Tibial artery (tissue), 4 donors: ENCODE results near the gene JMJD1C.

Experiments used
- DNase-seq, 2 donors: peaks; one replicate each; pipeline ENCODE4 v3.0.0-alpha.2; 2019
- H3K27ac ChIP-seq, 2 donors: fragments of 200-600 bp; sonication (generic) in 1 of 2; 1 replicate in 1 of 2; 2 replicates in 1 of 2; pipeline ENCODE4 v1.5.1; 2018 to 2019; ENCODE audit warnings: mild to moderate bottlenecking in 1 of 2
- H3K27me3 ChIP-seq, 2 donors: fragments of 200-600 bp; sonication (generic) in 1 of 2; one replicate each; pipeline versions ENCODE4 v1.5.1 to v1.6.0; 2016 to 2019
- H3K36me3 ChIP-seq, 3 donors: fragments of 200-600 bp; sonication (generic) in 2 of 3; one replicate each; pipeline ENCODE4 v1.5.1; 2016 to 2019; ENCODE audit warnings: mild to moderate bottlenecking in 2 of 3
- H3K4me1 ChIP-seq, 4 donors: fragments of 200-600 bp; sonication (generic) in 2 of 4; 1 replicate in 3 of 4; 2 replicates in 1 of 4; pipeline ENCODE4 v1.5.1; 2016 to 2019
- H3K4me3 ChIP-seq, 2 donors: fragments of 200-600 bp; sonication (generic) in 1 of 2; 1 replicate in 1 of 2; 2 replicates in 1 of 2; pipeline ENCODE4 v1.5.1; 2018 to 2019; ENCODE audit warnings: mild to moderate bottlenecking in 2 of 2
- H3K9me3 ChIP-seq, 3 donors: fragments of 200-600 bp; sonication (generic) in 1 of 3; one replicate each; pipeline ENCODE4 v1.5.1; 2016 to 2019
- intact Hi-C: fragments of 100-400 bp; cut with DNase I; formaldehyde crosslinking; loops from one replicate; pipeline ENCODE4 v1.15.0; 2023; ENCODE audit warnings: low total_unique reads
- TF ChIP-seq, protein P1 (sequence below), 2 experiments: fragments of 200-600 bp in 1 of 2; fragments of 450-650 bp in 1 of 2; IDR thresholded peaks; one replicate each; pipeline ENCODE4 v1.5.1; 2017 to 2019; ENCODE audit warnings: antibody characterized with exemption in 2 of 2, mild to moderate bottlenecking in 1 of 2, moderate library complexity in 1 of 2

Gene JMJD1C

DNA sequence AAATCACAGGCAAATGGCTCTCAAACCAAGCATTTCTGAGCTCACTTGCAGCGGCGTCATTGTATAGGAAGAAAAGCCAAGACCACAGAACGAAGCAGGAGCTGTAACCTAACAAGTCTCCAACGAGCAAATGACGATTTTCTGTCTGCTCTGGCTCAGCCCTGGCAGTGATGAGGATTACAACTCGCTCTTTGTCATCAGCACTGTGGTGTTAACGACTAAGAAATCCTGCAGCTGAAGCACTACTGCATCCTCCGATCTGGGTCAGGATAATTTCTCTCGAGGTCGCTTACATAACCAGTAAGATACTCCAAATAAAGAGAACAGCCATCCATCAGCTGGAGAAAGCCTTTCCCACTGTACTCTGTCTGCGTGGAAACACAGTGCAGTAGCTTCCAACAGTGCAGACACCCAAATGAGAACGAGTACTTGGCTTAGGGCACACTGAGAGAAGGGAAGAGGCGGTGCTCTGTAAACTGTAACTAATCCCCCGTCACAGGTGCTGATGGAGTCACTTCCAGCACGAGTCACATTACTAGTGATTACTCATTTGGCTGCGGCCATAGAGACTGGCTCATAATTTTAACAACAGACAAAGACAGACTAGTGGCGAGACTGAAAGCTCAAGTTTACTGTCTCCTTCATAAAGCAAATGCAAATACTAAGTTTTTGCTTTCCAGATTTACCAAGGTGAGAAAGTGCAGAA is 196.8 kb downstream of the JMJD1C start:
- intact Hi-C loops = loop anchor here (5.0 kb wide), 1 partner anchor 253 kb away; the partner anchor contains the start of gene REEP3

DNA sequence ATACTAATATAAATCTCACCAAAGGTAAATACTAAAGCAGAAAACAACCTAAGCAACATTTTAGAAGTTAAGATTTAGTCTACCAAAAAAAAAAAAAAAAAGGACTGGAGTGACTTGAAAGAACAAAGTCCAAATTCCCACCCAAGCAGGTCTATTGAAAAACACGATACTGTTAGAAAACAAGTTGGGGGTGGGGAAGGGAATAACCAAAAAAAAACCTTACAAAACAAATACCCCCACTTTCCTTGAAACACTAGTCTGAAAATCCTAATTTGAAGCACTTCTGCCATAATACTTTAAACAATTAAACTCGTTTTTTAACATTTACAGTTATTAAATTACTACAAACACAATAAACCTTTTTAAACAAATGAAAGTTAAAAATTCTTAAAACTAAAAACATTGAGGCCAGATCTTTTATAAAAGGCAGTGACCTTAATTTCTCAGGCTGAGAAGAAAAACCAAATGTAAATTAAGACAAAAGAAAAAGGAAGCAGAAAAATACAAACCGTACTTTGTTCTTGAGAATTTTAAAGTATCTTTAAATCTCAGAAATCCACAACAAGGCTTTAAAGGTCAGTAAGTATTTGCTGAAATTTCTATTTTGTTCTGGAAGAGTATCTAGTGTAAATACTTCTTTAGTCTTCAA is 197.5 kb downstream of the JMJD1C start:
- intact Hi-C loops = loop anchor here (5.0 kb wide), 1 partner anchor 254 kb away; the partner anchor contains the start of gene REEP3
- TF ChIP-seq, protein P1, sequence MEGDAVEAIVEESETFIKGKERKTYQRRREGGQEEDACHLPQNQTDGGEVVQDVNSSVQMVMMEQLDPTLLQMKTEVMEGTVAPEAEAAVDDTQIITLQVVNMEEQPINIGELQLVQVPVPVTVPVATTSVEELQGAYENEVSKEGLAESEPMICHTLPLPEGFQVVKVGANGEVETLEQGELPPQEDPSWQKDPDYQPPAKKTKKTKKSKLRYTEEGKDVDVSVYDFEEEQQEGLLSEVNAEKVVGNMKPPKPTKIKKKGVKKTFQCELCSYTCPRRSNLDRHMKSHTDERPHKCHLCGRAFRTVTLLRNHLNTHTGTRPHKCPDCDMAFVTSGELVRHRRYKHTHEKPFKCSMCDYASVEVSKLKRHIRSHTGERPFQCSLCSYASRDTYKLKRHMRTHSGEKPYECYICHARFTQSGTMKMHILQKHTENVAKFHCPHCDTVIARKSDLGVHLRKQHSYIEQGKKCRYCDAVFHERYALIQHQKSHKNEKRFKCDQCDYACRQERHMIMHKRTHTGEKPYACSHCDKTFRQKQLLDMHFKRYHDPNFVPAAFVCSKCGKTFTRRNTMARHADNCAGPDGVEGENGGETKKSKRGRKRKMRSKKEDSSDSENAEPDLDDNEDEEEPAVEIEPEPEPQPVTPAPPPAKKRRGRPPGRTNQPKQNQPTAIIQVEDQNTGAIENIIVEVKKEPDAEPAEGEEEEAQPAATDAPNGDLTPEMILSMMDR (IDR thresholded peaks at IDR 0.05) = no peak
- Histone ChIP-seq H3K9me3 (no peaks in the 10 kb centered on the region), H3K27me3 (no peaks in the 10 kb centered on the region), H3K4me3 (peak overlapping the region; percentile 59 to 62), H3K27ac (peak overlapping the region; percentile 81 to 86), H3K4me1 (peaks cover 0 to 27% (median 8%) of the 10 kb centered on the region in 4 donors), H3K36me3 (no peaks in the 10 kb centered on the region)
- DNase-seq = no peak

More for the DNA sequence above, 196.8 kb downstream of the JMJD1C start:
- Histone ChIP-seq H3K36me3 (no peaks in the 10 kb centered on the region), H3K4me1 (peaks cover 0 to 25% (median 5%) of the 10 kb centered on the region in 4 donors), H3K27me3 (no peaks in the 10 kb centered on the region), H3K9me3 (no peaks in the 10 kb centered on the region), H3K4me3 (peak overlapping the region; percentile 59 to 62), H3K27ac (peak overlapping the region; percentile 81 to 86)
- TF ChIP-seq, protein P1 (IDR thresholded peaks at IDR 0.05) = peak; percentile 53 to 75
- DNase-seq = peak; percentile 90 to 92

DNA sequence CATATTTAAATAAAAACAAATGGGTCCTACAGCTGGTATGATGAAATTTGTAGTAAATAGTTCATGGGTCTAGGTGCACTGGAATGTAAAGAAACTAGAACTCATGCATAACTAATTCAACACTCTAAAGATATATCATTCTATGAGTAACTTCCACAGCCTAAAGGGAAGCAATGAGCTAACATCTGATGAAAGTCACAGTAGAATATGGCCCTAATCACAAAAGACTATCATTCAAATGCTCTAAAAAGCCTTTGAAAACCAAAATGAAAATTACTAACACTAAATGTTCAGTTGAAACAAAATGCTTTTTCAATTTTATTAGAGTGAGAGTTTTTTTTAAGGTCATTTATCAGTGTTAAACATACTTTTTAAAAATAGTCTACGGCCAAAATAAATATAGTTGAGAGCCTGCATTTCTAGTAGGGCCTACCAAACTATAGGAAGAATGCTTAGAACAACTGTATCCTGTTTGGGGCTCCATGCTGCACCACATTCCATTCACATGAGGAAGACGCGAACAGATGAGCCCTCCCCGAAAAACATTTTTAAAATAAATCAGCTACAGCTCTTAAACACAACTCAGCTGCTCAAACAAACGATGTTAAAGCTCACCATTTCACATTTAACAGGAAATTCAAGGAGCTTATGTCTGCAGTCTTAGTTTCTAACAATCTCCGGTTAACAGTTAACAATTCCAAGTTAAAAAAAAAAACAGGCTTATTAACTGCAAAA is 198.2 kb downstream of the JMJD1C start:
- Histone ChIP-seq H3K36me3 (no peaks in the 10 kb centered on the region), H3K9me3 (no peaks in the 10 kb centered on the region), H3K4me3 (peak overlapping the region; percentile 59 to 62), H3K4me1 (peaks cover 0 to 28% (median 11%) of the 10 kb centered on the region in 4 donors), H3K27me3 (no peaks in the 10 kb centered on the region), H3K27ac (peak overlapping the region; percentile 81 to 86)
- TF ChIP-seq, protein P1 (IDR thresholded peaks at IDR 0.05) = no peak
- intact Hi-C loops = loop anchor here (5.0 kb wide), 1 partner anchor 255 kb away; the partner anchor contains the start of gene REEP3
- no peak for DNase-seq

DNA sequence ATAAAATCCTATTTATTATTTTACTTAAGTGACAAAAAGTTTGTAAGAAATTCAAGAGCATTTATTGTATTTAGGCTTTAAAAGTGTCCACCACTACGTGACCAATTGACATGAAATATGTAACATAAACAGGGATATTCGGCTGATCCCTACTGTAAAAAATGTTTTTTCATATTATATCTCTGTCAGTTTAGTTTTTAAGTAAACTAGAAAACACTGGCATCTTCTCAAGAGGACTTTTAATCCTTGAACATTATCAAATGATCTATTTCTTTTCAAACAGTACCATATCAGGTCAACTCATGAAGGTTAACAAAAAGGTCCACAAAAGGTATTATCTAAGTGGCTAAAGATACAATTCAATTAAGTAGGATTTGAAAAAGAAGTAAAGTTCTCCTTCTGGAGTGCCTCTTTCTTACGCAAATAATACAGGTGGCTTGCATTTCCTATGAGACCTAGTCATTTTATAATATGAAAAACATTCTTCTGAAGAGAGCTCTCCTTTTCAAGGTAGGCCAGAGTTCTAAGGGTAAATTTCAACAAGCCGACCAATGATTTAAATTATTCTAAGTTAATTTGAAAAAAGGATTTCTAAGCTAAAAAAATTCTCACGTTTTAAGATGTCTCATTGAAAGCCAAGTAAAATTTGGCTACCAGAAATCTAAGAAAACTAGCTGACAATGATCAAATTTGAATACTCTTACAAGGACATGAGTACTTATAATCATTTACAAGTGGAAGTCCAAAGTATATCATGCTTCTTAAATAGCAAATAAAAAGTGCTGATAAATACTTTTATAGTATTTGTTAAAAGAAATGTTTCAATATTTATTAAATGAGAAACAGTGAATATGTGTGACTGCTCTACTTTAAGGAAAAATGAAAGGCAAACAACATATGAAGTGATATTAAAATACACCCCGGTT is 199.1 kb downstream of the JMJD1C start:
- intact Hi-C loops = loop anchor here (5.0 kb wide), 1 partner anchor 256 kb away; the partner anchor contains the start of gene REEP3
- Histone ChIP-seq H3K27me3 (no peaks in the 10 kb centered on the region), H3K4me3 (peak overlapping the region; percentile 59 to 62), H3K4me1 (peaks cover 0 to 38% (median 15%) of the 10 kb centered on the region in 4 donors), H3K27ac (peak overlapping the region; percentile 81 to 86), H3K36me3 (no peaks in the 10 kb centered on the region), H3K9me3 (no peaks in the 10 kb centered on the region)
- TF ChIP-seq, protein P1 (IDR thresholded peaks at IDR 0.05) = no peak
- no peak for DNase-seq
